WTC11 (cell line): ENCODE measurements around the gene SVOPL. TPM values are rescaled to one million over a fixed set of nuclear protein-coding genes. Genes with fewer than 3 reads are reported as not detected.

ENCODE experiments used
- ATAC-seq: fragments of 200-7000 bp; cut with Tn5 transposase; 2 replicates; pipeline ENCODE4 v1.10.0; 2021; ENCODE audit warnings: mild to moderate bottlenecking, moderate library complexity
- CTCF ChIA-PET: fragments of 300-600 bp; sonication (Branson Sonifier 250); formaldehyde crosslinking; loops from one replicate; lab custom pipeline; 2021; ENCODE audit warnings: antibody characterized with exemption; lab: Charles Lee
- POLR2A ChIA-PET: fragments of 350-600 bp; sonication (Branson Sonifier 250); formaldehyde crosslinking; loops from one replicate; lab custom pipeline; 2021; ENCODE audit warnings: antibody characterized with exemption; lab: Charles Lee
- DNase-seq: peaks from one replicate; pipeline ENCODE4 v3.0.0; 2021; ENCODE audit warnings: low spot score
- H3K27ac Mint-ChIP-seq: 2 replicates; pipeline ENCODE4 v1.8.0; 2021; ENCODE audit warnings: mixed read lengths
- H3K27me3 Mint-ChIP-seq: 2 replicates; pipeline ENCODE4 v1.8.0; 2021; ENCODE audit warnings: low read depth, mild to moderate bottlenecking, moderate library complexity, mixed read lengths
- H3K36me3 Mint-ChIP-seq: 2 replicates; pipeline ENCODE4 v1.8.0; 2021; ENCODE audit warnings: mixed read lengths
- H3K4me1 Mint-ChIP-seq: 2 replicates; pipeline ENCODE4 v1.8.0; 2022; ENCODE audit warnings: mixed read lengths
- H3K4me3 Mint-ChIP-seq: 2 replicates; pipeline ENCODE4 v1.8.0; 2021; ENCODE audit warnings: mild to moderate bottlenecking, moderate library complexity, mixed read lengths
- H3K9me3 Mint-ChIP-seq: 2 replicates; pipeline ENCODE4 v1.8.0; 2021; ENCODE audit warnings: mixed read lengths
- CREM ChIP-seq: sonication (generic); formaldehyde crosslinking; IDR thresholded peaks from 2 replicates; pipeline ENCODE4 v1.8.1; 2022; ENCODE audit warnings: mild to moderate bottlenecking, missing genetic modification reagents, moderate library complexity
- ESRRA ChIP-seq: sonication (generic); formaldehyde crosslinking; IDR thresholded peaks from 2 replicates; pipeline ENCODE4 v1.8.1; 2022; ENCODE audit warnings: mild to moderate bottlenecking, missing genetic modification reagents, borderline replicate concordance
- GABPB1 ChIP-seq: sonication (generic); formaldehyde crosslinking; IDR thresholded peaks from 2 replicates; pipeline ENCODE4 v1.8.1; 2023; ENCODE audit warnings: mild to moderate bottlenecking, missing genetic modification reagents
- GRHL2 ChIP-seq: fragments of 250-450 bp; sonication (Bioruptor Pico); IDR thresholded peaks from 2 replicates; pipeline ENCODE4 v1.8.0; 2022; ENCODE audit warnings: mild to moderate bottlenecking, moderate library complexity; ENCODE audit not compliant: insufficient replicate concordance, severe bottlenecking
- MXD4 ChIP-seq: fragments of 250-450 bp; sonication (Bioruptor Pico); IDR thresholded peaks from 2 replicates; pipeline ENCODE4 v1.8.0; 2021; ENCODE audit warnings: mild to moderate bottlenecking, moderate library complexity, borderline replicate concordance
- NR1H2 ChIP-seq: sonication (generic); formaldehyde crosslinking; IDR thresholded peaks from 2 replicates; pipeline ENCODE4 v1.9.0; 2021; ENCODE audit warnings: mild to moderate bottlenecking, moderate library complexity, missing genetic modification reagents
- NR3C1 ChIP-seq: sonication (generic); formaldehyde crosslinking; conservative IDR thresholded peaks from 2 replicates; pipeline ENCODE4 v1.8.1; 2023; ENCODE audit warnings: low read depth, mild to moderate bottlenecking, missing genetic modification reagents
- OVOL2 ChIP-seq: fragments of 250-450 bp; sonication (Bioruptor Pico); IDR thresholded peaks from 2 replicates; pipeline ENCODE4 v1.9.0; 2021; ENCODE audit warnings: mild to moderate bottlenecking, borderline replicate concordance
- ZBTB21 ChIP-seq: sonication (generic); formaldehyde crosslinking; IDR thresholded peaks from 2 replicates; pipeline ENCODE4 v1.8.1; 2023; ENCODE audit warnings: mild to moderate bottlenecking, missing genetic modification reagents, borderline replicate concordance
- total RNA-seq: library from RNA; stranded (reverse); gene quantifications from 3 replicates; pipeline ENCODE4 v1.2.3, GENCODE V29; 2021
- TF ChIP-seq, protein P1 (sequence below): fragments of 250-450 bp; sonication (Bioruptor Pico); IDR thresholded peaks from 2 replicates; pipeline ENCODE4 v1.9.0; 2021; ENCODE audit warnings: mild to moderate bottlenecking
- TF ChIP-seq, protein P2 (sequence below): sonication (generic); formaldehyde crosslinking; IDR thresholded peaks from 2 replicates; pipeline ENCODE4 v1.8.1; 2023; ENCODE audit warnings: mild to moderate bottlenecking, missing genetic modification reagents, moderate library complexity
- TF ChIP-seq, protein P3 (sequence below): sonication (generic); formaldehyde crosslinking; IDR thresholded peaks from 2 replicates; pipeline ENCODE4 v1.8.1; 2023; ENCODE audit warnings: mild to moderate bottlenecking, missing genetic modification reagents
- TF ChIP-seq, protein P4 (sequence below): sonication (generic); formaldehyde crosslinking; IDR thresholded peaks from 2 replicates; pipeline ENCODE4 v1.8.0; 2023; ENCODE audit warnings: missing genetic modification reagents
- TF ChIP-seq, protein P5 (sequence below): sonication (generic); formaldehyde crosslinking; IDR thresholded peaks from 2 replicates; pipeline ENCODE4 v1.8.0; 2022; ENCODE audit warnings: mild to moderate bottlenecking, missing genetic modification reagents
- TF ChIP-seq, protein P6 (sequence below): fragments of 250-450 bp; sonication (Bioruptor Pico); IDR thresholded peaks from 2 replicates; pipeline ENCODE4 v2.1.2; 2022; ENCODE audit warnings: mild to moderate bottlenecking, moderate library complexity

Gene SVOPL
- total RNA-seq, 1 experiment from 2014 or later: 1.9 TPM

DNA sequence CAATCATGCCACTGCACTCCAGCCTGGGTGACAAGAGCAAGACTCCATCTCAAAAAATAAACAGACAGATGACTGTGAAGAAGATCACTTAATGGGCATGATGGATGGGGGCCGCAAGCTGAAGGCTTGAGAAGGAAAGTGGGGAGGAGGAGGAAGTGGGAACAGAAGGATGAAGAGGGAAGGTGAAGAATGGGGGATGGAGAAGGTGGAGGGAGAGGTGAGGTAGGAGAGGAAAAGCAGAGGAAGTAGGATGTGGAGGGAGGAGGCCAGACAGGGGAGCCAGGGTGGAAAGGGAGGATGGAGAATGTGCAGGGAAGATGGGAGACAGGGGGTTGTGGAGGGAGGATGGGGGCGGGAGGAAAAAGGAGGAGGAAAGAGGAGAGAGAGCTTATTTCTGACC is 68.8 kb downstream of the SVOPL start (continued):
- TF ChIP-seq, protein P1, sequence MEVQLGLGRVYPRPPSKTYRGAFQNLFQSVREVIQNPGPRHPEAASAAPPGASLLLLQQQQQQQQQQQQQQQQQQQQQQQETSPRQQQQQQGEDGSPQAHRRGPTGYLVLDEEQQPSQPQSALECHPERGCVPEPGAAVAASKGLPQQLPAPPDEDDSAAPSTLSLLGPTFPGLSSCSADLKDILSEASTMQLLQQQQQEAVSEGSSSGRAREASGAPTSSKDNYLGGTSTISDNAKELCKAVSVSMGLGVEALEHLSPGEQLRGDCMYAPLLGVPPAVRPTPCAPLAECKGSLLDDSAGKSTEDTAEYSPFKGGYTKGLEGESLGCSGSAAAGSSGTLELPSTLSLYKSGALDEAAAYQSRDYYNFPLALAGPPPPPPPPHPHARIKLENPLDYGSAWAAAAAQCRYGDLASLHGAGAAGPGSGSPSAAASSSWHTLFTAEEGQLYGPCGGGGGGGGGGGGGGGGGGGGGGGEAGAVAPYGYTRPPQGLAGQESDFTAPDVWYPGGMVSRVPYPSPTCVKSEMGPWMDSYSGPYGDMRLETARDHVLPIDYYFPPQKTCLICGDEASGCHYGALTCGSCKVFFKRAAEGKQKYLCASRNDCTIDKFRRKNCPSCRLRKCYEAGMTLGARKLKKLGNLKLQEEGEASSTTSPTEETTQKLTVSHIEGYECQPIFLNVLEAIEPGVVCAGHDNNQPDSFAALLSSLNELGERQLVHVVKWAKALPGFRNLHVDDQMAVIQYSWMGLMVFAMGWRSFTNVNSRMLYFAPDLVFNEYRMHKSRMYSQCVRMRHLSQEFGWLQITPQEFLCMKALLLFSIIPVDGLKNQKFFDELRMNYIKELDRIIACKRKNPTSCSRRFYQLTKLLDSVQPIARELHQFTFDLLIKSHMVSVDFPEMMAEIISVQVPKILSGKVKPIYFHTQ (CRISPR knock-in tag): no peak
- no peak for TF ChIP-seq GRHL2
- TF ChIP-seq CREM: no peak

DNA sequence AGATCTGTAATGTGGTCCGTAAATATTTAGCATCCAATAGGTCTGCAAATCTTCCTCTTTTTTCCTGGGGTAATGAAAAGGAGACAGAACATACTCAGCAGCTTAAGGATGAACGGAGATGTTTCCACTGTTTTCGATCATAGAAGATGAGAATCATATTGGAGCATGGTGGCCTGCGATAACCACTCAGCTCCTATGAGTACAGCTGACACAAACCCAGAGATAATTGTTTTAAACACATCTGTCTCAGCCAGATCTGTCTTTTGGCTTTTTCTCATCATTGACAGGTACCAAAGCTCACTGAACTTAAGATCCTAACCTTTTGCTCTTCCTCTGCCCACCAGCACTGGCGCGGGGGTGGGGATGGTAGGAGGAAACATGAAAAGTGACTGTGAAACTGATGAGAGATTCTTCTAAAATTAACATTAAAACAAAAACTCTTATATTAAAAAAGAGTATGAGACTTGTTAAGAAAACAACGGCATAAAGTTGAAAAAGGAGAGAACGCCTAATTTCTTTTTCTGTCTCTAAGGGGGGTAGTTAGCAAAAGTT is 71.0 kb downstream of the SVOPL start:
- H3K9me3 Mint-ChIP-seq: no peaks in the 10 kb centered on the region
- TF ChIP-seq, protein P2, sequence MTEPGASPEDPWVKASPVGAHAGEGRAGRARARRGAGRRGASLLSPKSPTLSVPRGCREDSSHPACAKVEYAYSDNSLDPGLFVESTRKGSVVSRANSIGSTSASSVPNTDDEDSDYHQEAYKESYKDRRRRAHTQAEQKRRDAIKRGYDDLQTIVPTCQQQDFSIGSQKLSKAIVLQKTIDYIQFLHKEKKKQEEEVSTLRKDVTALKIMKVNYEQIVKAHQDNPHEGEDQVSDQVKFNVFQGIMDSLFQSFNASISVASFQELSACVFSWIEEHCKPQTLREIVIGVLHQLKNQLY (CRISPR knock-in tag): no peak
- TF ChIP-seq, protein P3, sequence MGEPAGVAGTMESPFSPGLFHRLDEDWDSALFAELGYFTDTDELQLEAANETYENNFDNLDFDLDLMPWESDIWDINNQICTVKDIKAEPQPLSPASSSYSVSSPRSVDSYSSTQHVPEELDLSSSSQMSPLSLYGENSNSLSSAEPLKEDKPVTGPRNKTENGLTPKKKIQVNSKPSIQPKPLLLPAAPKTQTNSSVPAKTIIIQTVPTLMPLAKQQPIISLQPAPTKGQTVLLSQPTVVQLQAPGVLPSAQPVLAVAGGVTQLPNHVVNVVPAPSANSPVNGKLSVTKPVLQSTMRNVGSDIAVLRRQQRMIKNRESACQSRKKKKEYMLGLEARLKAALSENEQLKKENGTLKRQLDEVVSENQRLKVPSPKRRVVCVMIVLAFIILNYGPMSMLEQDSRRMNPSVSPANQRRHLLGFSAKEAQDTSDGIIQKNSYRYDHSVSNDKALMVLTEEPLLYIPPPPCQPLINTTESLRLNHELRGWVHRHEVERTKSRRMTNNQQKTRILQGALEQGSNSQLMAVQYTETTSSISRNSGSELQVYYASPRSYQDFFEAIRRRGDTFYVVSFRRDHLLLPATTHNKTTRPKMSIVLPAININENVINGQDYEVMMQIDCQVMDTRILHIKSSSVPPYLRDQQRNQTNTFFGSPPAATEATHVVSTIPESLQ: no peak
- TF ChIP-seq ZBTB21 (CRISPR knock-in tag) (no peak), NR3C1 (CRISPR knock-in tag) (no peak), GABPB1 (CRISPR knock-in tag) (no peak), MXD4 (CRISPR knock-in tag) (no peak), ESRRA (no peak)
- TF ChIP-seq, protein P4, sequence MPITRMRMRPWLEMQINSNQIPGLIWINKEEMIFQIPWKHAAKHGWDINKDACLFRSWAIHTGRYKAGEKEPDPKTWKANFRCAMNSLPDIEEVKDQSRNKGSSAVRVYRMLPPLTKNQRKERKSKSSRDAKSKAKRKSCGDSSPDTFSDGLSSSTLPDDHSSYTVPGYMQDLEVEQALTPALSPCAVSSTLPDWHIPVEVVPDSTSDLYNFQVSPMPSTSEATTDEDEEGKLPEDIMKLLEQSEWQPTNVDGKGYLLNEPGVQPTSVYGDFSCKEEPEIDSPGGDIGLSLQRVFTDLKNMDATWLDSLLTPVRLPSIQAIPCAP (CRISPR knock-in tag): no peak
- TF ChIP-seq, protein P5, sequence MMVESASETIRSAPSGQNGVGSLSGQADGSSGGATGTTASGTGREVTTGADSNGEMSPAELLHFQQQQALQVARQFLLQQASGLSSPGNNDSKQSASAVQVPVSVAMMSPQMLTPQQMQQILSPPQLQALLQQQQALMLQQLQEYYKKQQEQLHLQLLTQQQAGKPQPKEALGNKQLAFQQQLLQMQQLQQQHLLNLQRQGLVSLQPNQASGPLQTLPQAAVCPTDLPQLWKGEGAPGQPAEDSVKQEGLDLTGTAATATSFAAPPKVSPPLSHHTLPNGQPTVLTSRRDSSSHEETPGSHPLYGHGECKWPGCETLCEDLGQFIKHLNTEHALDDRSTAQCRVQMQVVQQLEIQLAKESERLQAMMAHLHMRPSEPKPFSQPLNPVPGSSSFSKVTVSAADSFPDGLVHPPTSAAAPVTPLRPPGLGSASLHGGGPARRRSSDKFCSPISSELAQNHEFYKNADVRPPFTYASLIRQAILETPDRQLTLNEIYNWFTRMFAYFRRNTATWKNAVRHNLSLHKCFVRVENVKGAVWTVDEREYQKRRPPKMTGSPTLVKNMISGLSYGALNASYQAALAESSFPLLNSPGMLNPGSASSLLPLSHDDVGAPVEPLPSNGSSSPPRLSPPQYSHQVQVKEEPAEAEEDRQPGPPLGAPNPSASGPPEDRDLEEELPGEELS (CRISPR knock-in tag): no peak
- TF ChIP-seq, all 79 proteins: peak for 0
- no peak overlapping the region for H3K4me3 Mint-ChIP-seq
- ChIA-PET POLR2A (no interaction called here), CTCF (no interaction called here)
- no peak for DNase-seq
- H3K27ac Mint-ChIP-seq: no peak overlapping the region
- no peak for ATAC-seq
- no peaks in the 10 kb centered on the region for H3K36me3 Mint-ChIP-seq
- H3K4me1 Mint-ChIP-seq: peaks cover 32% of the 10 kb centered on the region
- no peaks in the 10 kb centered on the region for H3K27me3 Mint-ChIP-seq

DNA sequence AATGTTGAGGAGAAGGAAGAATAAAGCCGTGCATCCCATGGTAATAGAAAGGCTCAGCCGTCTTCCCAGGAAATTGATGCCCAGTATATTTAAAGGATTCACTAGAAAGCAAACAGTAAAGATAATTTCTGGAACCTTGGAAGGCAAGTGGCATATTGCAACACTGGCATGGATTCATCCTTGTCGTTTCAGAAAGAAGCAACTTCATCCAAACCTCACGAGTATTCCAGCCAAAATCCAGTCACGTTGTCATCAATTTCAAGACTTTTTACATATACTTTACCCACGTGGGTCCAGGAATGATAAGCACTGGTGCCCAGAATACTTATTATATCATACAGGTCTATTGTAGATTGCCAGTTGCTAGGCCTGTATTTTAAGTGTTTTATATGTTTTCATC is 73.8 kb downstream of the SVOPL start:
- ATAC-seq: no peak
- CTCF ChIA-PET: interaction anchor here (0.5 to 1.9 kb wide), 2 partner anchors 60 to 111 kb away, joined by 3 to 5 read pairs; no protein-coding TSS in a partner anchor
- Mint-ChIP-seq H3K27me3 (no peaks in the 10 kb centered on the region), H3K36me3 (no peaks in the 10 kb centered on the region), H3K27ac (no peak overlapping the region; the same call in 1 of the 2 replicates), H3K4me3 (no peak overlapping the region), H3K4me1 (peaks cover 24% of the 10 kb centered on the region), H3K9me3 (no peaks in the 10 kb centered on the region)
- TF ChIP-seq NR1H2: no peak
- TF ChIP-seq, protein P6, sequence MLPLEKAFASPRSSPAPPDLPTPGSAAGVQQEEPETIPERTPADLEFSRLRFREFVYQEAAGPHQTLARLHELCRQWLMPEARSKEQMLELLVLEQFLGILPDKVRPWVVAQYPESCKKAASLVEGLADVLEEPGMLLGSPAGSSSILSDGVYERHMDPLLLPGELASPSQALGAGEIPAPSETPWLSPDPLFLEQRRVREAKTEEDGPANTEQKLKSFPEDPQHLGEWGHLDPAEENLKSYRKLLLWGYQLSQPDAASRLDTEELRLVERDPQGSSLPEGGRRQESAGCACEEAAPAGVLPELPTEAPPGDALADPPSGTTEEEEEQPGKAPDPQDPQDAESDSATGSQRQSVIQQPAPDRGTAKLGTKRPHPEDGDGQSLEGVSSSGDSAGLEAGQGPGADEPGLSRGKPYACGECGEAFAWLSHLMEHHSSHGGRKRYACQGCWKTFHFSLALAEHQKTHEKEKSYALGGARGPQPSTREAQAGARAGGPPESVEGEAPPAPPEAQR: no peak
- no peak for TF ChIP-seq OVOL2 (CRISPR knock-in tag)
- no peak for DNase-seq
- POLR2A ChIA-PET: no interaction called here
